ENCODE results near the gene LUC7L3.

Gene LUC7L3

DNA sequence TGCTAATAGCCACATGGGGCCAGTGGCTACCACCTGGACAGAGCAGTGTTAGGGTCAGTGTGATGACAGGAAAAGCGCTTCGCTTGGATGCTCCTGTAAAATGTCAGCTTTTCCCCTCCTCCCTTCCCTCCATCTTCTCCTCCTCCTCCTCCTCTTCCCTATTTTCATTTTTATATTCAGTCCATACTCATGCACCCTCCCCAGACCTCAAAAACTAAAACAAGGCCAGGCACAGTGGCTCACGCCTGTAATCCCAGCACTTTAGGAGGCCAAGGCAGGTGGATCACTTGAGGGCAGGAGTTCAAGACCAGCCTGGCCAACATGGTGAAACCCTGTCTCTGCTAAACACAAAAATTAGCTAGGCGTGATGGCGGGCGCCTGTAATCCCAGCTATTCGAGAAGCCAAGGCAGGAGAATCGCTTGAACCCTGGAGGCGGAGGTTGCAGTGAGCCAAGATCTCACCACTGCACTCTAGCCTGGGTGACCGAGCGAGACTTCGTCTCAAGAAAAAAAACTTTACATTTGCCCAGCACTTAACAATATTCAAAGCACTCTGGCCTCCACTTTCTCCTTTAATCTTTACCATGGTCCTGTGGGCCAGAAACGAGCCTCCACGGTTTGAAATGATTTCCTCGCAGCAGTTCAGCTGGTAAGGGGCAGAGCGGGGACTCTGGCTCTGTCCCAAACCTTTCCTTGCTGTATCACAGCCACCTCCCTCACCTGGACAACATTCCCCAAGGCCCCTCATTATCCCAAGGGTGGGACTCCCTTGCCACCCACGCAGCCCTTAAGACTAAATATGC, 33.5 kb upstream of the LUC7L3 start:
- DNase-seq (ENCODE audit: low spot score): no peak
- TF ChIP-seq, protein P1, sequence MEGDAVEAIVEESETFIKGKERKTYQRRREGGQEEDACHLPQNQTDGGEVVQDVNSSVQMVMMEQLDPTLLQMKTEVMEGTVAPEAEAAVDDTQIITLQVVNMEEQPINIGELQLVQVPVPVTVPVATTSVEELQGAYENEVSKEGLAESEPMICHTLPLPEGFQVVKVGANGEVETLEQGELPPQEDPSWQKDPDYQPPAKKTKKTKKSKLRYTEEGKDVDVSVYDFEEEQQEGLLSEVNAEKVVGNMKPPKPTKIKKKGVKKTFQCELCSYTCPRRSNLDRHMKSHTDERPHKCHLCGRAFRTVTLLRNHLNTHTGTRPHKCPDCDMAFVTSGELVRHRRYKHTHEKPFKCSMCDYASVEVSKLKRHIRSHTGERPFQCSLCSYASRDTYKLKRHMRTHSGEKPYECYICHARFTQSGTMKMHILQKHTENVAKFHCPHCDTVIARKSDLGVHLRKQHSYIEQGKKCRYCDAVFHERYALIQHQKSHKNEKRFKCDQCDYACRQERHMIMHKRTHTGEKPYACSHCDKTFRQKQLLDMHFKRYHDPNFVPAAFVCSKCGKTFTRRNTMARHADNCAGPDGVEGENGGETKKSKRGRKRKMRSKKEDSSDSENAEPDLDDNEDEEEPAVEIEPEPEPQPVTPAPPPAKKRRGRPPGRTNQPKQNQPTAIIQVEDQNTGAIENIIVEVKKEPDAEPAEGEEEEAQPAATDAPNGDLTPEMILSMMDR (IDR thresholded peaks at IDR 0.05; ENCODE audit: extremely low read depth, insufficient read depth, missing control alignments): no peak
- in situ Hi-C loops (cut with MboI; ENCODE audit: low pct_unique_long_range_greater_than_20kb, low sequenced_read_pairs, unreplicated experiment): no loop called here

DNA sequence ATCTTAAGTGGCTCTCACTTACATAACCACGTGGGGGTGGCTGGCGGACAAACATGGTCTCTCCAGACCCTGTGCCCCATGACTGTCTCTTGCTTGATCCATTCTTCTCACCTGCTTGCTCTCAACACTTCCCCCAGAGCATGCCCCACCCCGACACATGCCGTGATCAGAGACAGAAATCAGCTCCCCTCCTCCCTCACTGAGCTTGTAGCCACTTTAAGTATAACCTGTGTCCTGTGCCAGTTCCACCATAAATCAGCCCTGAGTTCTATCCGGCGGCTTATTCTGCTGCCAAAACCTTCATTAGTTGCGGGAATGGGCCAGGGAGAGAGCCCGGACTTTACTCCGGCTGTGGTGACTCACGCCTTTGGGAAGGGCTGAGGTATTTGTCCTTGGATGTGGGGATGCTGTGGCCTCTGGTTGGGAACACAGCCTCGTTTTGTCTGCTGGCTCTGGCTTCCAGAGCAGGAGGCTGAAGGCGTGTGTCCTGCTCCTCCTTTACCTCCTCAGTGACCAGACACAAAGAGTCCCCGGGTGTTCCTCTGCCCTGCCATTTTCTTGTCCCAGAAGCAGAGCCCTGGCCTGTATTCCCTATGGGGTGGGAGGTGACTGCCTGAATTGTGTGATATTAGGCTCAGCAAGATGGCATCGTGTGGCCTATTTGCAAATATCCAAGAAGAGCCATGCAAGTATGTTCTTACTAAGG, 32.8 kb upstream of the LUC7L3 start:
- TF ChIP-seq, protein P1 (IDR thresholded peaks at IDR 0.05; ENCODE audit: extremely low read depth, insufficient read depth, missing control alignments): no peak
- in situ Hi-C loops (cut with MboI; ENCODE audit: low pct_unique_long_range_greater_than_20kb, low sequenced_read_pairs, unreplicated experiment): no loop called here
- DNase-seq (ENCODE audit: low spot score): no peak

DNA sequence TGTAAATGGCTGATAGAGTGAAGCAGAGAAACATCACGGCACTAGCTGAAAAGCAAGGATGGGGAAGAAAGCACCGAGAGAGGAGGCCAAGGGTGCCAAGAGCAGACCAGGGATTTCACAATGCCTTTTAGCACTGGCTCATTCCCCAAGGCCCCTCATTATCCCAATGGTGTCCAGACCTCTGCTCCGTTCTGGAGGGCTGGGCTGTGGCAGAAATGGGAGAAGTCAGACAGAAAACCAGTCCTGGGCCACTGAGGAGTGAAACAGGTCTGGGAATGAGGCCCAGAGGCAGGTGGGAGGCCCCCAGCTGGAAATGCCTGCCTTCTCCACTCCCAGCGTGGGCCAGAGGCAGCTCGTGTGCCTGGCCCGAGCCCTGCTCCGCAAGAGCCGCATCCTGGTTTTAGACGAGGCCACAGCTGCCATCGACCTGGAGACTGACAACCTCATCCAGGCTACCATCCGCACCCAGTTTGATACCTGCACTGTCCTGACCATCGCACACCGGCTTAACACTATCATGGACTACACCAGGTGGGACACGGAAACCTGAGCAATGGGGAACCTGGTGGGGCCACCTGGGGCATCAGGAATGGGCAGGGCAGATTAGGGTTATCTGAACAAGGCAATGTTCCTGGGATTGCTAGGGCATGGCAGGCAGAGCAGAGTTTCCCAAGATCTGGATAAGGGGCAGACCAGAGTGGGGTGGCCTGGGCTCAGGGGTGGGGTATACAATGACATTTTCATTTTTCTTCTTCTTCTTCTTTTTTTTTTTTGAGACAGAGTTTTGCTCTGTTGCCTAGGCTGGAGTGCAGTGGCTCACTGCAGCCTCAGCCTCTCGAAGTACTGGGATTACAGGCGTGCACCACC, 32.0 kb upstream of the LUC7L3 start:
- DNase-seq (ENCODE audit: low spot score): no peak
- TF ChIP-seq, protein P1 (IDR thresholded peaks at IDR 0.05; ENCODE audit: extremely low read depth, insufficient read depth, missing control alignments): no peak
- in situ Hi-C loops (cut with MboI; ENCODE audit: low pct_unique_long_range_greater_than_20kb, low sequenced_read_pairs, unreplicated experiment): no loop called here

DNA sequence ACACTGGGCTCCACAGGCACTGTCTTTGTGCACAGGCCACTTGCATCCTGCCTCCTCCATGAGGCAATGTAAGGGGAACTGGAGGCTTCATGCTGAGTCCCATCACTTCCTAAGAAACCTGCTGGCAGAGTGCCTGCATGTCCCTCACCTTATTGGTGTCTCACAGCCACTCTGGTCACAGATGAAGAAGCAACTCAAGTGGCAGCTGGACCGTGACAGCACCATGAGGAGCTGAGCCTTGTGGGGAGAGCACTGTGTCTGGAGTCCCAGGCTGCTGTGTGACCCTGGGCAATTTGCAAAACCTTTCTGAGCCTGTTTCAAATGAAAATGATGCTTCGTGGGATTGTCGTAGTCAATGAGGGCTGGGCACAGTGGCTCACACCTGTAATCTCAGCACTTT, 31.2 kb upstream of the LUC7L3 start:
- TF ChIP-seq, protein P1 (IDR thresholded peaks at IDR 0.05; ENCODE audit: extremely low read depth, insufficient read depth, missing control alignments): no peak
- no peak for DNase-seq (ENCODE audit: low spot score)
- in situ Hi-C loops (cut with MboI; ENCODE audit: low pct_unique_long_range_greater_than_20kb, low sequenced_read_pairs, unreplicated experiment): no loop called here

DNA sequence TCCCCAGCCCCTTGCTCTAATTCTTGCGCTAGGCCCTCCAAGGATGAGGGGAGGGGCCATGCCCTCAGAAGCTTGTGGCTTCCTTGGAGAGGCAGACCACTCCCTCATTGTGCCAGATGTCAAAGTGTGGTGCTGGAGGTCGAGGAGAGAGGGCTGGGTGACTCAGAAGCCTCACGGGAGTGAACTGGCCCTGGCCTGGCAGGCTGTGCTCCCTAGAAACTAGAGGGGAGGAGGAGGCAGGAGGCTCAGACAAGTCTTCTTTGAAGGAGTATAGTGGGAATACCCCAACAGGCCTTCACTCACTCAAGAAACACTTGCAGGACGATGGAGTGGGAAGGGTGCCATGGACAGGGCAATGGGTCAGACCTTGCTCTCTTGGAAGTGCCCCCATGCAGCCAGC, 30.2 kb upstream of the LUC7L3 start:
- in situ Hi-C loops (cut with MboI; ENCODE audit: low pct_unique_long_range_greater_than_20kb, low sequenced_read_pairs, unreplicated experiment): no loop called here
- TF ChIP-seq, protein P1 (IDR thresholded peaks at IDR 0.05; ENCODE audit: extremely low read depth, insufficient read depth, missing control alignments): no peak
- no peak for DNase-seq (ENCODE audit: low spot score)

All from GM13977 (cell line).